ENCODE data around the gene NOD2. TPM values are rescaled to one million over a fixed set of nuclear protein-coding genes. Genes with fewer than 3 reads are reported as not detected.

NOD2 gene
- total RNA-seq, 1 experiment from 2014 or later, result 0.11 TPM

DNA sequence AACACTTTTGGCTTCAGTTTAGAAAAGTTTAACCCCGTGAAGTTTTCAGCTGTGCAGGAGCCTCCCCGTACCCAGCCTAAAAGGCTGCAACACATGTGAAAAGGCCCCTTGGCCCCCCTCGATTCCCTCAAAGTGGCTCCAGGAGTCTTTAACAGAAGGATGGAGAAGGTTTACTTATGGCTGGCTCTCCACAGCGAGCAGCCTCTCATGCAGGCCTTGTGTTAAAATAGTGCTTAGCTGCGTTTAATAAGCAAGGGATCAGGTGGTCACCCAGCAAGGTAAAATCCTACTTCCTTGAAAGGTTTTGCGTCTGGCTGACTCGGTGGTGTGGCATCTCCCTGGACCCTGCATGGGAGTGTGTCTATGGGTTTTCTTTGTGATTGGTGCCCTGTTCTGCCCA, 40.1 kb downstream of the NOD2 start:
- DNase-seq (ENCODE audit: low spot score) (no peak), ATAC-seq (no peak)
- TF ChIP-seq ZNF671 (CRISPR knock-in tag; IDR thresholded peaks at IDR 0.05), result no peak
- Mint-ChIP-seq H3K4me3 (no peak overlapping the region), H3K4me1 (no peaks in the 10 kb centered on the region), H3K36me3 (no peaks in the 10 kb centered on the region), H3K9me3 (no peaks in the 10 kb centered on the region; the same call in 1 of the 2 replicates), H3K27ac (no peak overlapping the region), H3K27me3 (ENCODE audit: low read depth) (no peaks in the 10 kb centered on the region; the same call in none of the 2 replicates)
- POLR2A ChIA-PET, result no interaction called here
- CTCF ChIA-PET, result interaction anchor here (1.3 kb wide), 1 partner anchor 68 kb away, joined by 5 read pairs; no protein-coding TSS in a partner anchor

DNA sequence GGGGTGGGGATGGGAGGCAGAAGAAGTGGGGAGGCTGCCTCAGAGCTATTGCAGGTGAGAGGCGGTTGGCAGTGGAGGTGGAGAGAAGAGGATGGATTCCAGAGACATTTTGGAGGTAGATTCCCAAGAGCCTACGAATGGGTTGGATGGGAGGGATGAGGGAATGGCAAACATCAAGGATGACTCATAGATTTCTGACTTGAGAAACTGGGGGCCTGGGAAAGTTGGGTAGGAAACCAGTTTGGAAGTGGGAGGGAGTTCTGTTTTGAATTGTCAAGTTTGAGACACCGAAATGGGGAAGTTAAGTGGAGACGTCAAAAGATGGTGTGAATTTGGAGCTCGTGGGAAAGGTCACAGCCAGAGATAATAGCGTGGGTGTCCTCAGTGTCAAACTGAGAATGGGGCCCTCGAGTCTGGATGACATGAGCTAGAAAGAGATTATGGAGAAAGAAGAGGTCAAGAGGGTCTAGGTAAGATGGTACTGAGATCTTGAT, 42.3 kb downstream of the NOD2 start:
- DNase-seq (ENCODE audit: low spot score), result no peak
- ATAC-seq, result no peak
- no peak overlapping the region for H3K4me3 Mint-ChIP-seq
- no peaks in the 10 kb centered on the region for H3K9me3 Mint-ChIP-seq
- no peaks in the 10 kb centered on the region; the same call in none of the 2 replicates for H3K27me3 Mint-ChIP-seq (ENCODE audit: low read depth)
- H3K4me1 Mint-ChIP-seq, result no peaks in the 10 kb centered on the region
- TF ChIP-seq, protein P1, sequence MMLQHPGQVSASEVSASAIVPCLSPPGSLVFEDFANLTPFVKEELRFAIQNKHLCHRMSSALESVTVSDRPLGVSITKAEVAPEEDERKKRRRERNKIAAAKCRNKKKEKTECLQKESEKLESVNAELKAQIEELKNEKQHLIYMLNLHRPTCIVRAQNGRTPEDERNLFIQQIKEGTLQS (CRISPR knock-in tag; conservative IDR thresholded peaks at IDR 0.05), result no peak
- no peak overlapping the region for H3K27ac Mint-ChIP-seq
- no peaks in the 10 kb centered on the region for H3K36me3 Mint-ChIP-seq
- ChIA-PET POLR2A (no interaction called here), CTCF (interaction anchor here (0.6 to 1.2 kb wide), 4 partner anchors 10 to 71 kb away, joined by 3 to 6 read pairs (median 4); no protein-coding TSS in a partner anchor)

DNA sequence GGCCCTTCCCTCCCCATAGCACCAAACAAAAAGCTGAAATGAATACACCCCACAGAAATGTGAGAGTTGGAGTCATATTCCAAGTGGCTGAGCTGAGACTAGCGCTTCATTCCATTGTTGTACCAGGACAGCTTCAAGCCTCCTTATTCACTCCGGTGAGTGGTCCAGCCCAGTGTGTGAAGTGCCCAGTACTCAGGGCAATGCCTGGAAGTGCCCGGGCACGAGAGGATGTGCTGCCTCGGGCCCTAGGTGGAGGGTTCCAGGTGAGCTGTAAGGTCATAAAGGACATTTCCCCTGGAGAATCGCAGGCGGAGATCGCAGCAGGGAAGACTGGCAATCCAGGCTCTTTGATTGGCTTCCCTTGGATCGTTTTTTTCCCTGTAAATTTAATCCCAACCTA, 43.0 kb downstream of the NOD2 start:
- peaks cover 4% of the 10 kb centered on the region for H3K4me1 Mint-ChIP-seq
- no peaks in the 10 kb centered on the region for H3K9me3 Mint-ChIP-seq
- H3K4me3 Mint-ChIP-seq, result no peak overlapping the region
- no peaks in the 10 kb centered on the region; the same call in none of the 2 replicates for H3K27me3 Mint-ChIP-seq (ENCODE audit: low read depth)
- ATAC-seq (no peak), DNase-seq (ENCODE audit: low spot score) (no peak)
- TF ChIP-seq, protein P2, sequence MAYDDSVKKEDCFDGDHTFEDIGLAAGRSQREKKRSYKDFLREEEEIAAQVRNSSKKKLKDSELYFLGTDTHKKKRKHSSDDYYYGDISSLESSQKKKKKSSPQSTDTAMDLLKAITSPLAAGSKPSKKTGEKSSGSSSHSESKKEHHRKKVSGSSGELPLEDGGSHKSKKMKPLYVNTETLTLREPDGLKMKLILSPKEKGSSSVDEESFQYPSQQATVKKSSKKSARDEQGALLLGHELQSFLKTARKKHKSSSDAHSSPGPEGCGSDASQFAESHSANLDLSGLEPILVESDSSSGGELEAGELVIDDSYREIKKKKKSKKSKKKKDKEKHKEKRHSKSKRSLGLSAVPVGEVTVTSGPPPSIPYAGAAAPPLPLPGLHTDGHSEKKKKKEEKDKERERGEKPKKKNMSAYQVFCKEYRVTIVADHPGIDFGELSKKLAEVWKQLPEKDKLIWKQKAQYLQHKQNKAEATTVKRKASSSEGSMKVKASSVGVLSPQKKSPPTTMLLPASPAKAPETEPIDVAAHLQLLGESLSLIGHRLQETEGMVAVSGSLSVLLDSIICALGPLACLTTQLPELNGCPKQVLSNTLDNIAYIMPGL (CRISPR knock-in tag; IDR thresholded peaks at IDR 0.05), result no peak
- TF ChIP-seq FOXP1 (CRISPR knock-in tag; IDR thresholded peaks at IDR 0.05; ENCODE audit: borderline replicate concordance) (no peak), SP1 (CRISPR knock-in tag; conservative IDR thresholded peaks at IDR 0.05) (no peak)
- TF ChIP-seq, protein P3, sequence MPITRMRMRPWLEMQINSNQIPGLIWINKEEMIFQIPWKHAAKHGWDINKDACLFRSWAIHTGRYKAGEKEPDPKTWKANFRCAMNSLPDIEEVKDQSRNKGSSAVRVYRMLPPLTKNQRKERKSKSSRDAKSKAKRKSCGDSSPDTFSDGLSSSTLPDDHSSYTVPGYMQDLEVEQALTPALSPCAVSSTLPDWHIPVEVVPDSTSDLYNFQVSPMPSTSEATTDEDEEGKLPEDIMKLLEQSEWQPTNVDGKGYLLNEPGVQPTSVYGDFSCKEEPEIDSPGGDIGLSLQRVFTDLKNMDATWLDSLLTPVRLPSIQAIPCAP (CRISPR knock-in tag; IDR thresholded peaks at IDR 0.05), result no peak
- TF ChIP-seq, protein P4, sequence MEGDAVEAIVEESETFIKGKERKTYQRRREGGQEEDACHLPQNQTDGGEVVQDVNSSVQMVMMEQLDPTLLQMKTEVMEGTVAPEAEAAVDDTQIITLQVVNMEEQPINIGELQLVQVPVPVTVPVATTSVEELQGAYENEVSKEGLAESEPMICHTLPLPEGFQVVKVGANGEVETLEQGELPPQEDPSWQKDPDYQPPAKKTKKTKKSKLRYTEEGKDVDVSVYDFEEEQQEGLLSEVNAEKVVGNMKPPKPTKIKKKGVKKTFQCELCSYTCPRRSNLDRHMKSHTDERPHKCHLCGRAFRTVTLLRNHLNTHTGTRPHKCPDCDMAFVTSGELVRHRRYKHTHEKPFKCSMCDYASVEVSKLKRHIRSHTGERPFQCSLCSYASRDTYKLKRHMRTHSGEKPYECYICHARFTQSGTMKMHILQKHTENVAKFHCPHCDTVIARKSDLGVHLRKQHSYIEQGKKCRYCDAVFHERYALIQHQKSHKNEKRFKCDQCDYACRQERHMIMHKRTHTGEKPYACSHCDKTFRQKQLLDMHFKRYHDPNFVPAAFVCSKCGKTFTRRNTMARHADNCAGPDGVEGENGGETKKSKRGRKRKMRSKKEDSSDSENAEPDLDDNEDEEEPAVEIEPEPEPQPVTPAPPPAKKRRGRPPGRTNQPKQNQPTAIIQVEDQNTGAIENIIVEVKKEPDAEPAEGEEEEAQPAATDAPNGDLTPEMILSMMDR (IDR thresholded peaks at IDR 0.05), result no peak
- CTCF ChIA-PET, result interaction anchor here (0.6 to 1.2 kb wide), 3 partner anchors 9 to 71 kb away, joined by 3 to 6 read pairs (median 4); no protein-coding TSS in a partner anchor
- no peaks in the 10 kb centered on the region for H3K36me3 Mint-ChIP-seq
- POLR2A ChIA-PET, result no interaction called here
- no peak overlapping the region for H3K27ac Mint-ChIP-seq

DNA sequence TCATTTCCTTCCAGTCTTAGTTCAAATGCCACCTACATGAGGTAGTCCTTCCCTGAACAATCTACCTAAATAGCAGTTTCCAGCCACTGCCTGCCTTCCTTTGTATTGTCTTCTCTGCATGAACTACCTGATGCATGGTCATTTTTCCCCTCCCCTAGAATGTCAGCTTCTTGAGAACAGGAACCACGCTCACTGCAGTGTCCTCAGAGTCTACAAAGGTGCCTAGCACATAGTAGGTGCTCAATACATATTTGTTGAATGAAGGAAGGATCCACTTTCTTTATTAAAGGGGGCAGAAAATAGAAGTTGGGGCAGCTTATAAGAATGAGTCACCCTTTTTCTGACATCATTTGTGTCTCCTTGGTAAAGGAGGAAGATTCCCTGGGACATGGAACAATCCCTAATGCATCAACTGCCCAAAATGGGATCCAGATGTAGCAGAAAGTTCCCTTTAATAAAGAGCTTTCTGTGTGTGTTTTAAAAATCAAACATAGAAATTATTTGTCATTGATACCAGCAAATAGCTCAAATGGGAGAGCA, 44.1 kb downstream of the NOD2 start:
- H3K36me3 Mint-ChIP-seq, result no peaks in the 10 kb centered on the region
- no peaks in the 10 kb centered on the region; the same call in none of the 2 replicates for H3K27me3 Mint-ChIP-seq (ENCODE audit: low read depth)
- H3K9me3 Mint-ChIP-seq, result no peaks in the 10 kb centered on the region
- no peak for ATAC-seq
- no peak overlapping the region for H3K27ac Mint-ChIP-seq
- no peak for DNase-seq (ENCODE audit: low spot score)
- CTCF ChIA-PET, result interaction anchor here (1.1 kb wide), 1 partner anchor 69 kb away, joined by 5 read pairs; no protein-coding TSS in a partner anchor
- POLR2A ChIA-PET, result no interaction called here
- H3K4me1 Mint-ChIP-seq, result peaks cover 5% of the 10 kb centered on the region
- no peak overlapping the region for H3K4me3 Mint-ChIP-seq
- no peak for TF ChIP-seq SP1 (CRISPR knock-in tag; conservative IDR thresholded peaks at IDR 0.05)
- TF ChIP-seq GTF2I (CRISPR knock-in tag; conservative IDR thresholded peaks at IDR 0.05), result no peak
- TF ChIP-seq TEAD1 (CRISPR knock-in tag; IDR thresholded peaks at IDR 0.05), result no peak
- no peak for TF ChIP-seq HMGA2 (CRISPR knock-in tag; IDR thresholded peaks at IDR 0.05)
- TF ChIP-seq, protein P5, sequence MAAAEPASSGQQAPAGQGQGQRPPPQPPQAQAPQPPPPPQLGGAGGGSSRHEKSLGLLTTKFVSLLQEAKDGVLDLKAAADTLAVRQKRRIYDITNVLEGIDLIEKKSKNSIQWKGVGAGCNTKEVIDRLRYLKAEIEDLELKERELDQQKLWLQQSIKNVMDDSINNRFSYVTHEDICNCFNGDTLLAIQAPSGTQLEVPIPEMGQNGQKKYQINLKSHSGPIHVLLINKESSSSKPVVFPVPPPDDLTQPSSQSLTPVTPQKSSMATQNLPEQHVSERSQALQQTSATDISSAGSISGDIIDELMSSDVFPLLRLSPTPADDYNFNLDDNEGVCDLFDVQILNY (CRISPR knock-in tag; IDR thresholded peaks at IDR 0.05), result no peak
- no peak for TF ChIP-seq SOX15 (CRISPR knock-in tag; IDR thresholded peaks at IDR 0.05)
- TF ChIP-seq, protein P6, sequence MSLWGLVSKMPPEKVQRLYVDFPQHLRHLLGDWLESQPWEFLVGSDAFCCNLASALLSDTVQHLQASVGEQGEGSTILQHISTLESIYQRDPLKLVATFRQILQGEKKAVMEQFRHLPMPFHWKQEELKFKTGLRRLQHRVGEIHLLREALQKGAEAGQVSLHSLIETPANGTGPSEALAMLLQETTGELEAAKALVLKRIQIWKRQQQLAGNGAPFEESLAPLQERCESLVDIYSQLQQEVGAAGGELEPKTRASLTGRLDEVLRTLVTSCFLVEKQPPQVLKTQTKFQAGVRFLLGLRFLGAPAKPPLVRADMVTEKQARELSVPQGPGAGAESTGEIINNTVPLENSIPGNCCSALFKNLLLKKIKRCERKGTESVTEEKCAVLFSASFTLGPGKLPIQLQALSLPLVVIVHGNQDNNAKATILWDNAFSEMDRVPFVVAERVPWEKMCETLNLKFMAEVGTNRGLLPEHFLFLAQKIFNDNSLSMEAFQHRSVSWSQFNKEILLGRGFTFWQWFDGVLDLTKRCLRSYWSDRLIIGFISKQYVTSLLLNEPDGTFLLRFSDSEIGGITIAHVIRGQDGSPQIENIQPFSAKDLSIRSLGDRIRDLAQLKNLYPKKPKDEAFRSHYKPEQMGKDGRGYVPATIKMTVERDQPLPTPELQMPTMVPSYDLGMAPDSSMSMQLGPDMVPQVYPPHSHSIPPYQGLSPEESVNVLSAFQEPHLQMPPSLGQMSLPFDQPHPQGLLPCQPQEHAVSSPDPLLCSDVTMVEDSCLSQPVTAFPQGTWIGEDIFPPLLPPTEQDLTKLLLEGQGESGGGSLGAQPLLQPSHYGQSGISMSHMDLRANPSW (CRISPR knock-in tag; conservative IDR thresholded peaks at IDR 0.05; ENCODE audit: low read depth), result no peak
- TF ChIP-seq, protein P7, sequence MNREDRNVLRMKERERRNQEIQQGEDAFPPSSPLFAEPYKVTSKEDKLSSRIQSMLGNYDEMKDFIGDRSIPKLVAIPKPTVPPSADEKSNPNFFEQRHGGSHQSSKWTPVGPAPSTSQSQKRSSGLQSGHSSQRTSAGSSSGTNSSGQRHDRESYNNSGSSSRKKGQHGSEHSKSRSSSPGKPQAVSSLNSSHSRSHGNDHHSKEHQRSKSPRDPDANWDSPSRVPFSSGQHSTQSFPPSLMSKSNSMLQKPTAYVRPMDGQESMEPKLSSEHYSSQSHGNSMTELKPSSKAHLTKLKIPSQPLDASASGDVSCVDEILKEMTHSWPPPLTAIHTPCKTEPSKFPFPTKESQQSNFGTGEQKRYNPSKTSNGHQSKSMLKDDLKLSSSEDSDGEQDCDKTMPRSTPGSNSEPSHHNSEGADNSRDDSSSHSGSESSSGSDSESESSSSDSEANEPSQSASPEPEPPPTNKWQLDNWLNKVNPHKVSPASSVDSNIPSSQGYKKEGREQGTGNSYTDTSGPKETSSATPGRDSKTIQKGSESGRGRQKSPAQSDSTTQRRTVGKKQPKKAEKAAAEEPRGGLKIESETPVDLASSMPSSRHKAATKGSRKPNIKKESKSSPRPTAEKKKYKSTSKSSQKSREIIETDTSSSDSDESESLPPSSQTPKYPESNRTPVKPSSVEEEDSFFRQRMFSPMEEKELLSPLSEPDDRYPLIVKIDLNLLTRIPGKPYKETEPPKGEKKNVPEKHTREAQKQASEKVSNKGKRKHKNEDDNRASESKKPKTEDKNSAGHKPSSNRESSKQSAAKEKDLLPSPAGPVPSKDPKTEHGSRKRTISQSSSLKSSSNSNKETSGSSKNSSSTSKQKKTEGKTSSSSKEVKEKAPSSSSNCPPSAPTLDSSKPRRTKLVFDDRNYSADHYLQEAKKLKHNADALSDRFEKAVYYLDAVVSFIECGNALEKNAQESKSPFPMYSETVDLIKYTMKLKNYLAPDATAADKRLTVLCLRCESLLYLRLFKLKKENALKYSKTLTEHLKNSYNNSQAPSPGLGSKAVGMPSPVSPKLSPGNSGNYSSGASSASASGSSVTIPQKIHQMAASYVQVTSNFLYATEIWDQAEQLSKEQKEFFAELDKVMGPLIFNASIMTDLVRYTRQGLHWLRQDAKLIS (CRISPR knock-in tag; IDR thresholded peaks at IDR 0.05; ENCODE audit: borderline replicate concordance), result no peak
